BE2C (cell line): ENCODE results near the gene RNF34.

ENCODE experiments used
- DNase-seq: peaks from one replicate; pipeline ENCODE4 v3.0.0-alpha.2; 2020
- H3K27me3 ChIP-seq: fragments of 250-450 bp; sonication (Bioruptor Pico); 2 replicates; pipeline ENCODE4 v1.5.1; 2020; ENCODE audit warnings: mild to moderate bottlenecking
- H3K36me3 ChIP-seq: fragments of 250-450 bp; sonication (Bioruptor Pico); 2 replicates; pipeline ENCODE4 v1.5.1; 2020; ENCODE audit warnings: mild to moderate bottlenecking
- H3K4me1 ChIP-seq: fragments of 250-450 bp; sonication (Bioruptor Pico); 2 replicates; pipeline ENCODE4 v1.5.1; 2020
- H3K4me3 ChIP-seq: 2 replicates; pipeline ENCODE4 v1.5.1; 2011; ENCODE audit warnings: low read depth, low read length
- H3K9me3 ChIP-seq: fragments of 250-450 bp; sonication (Bioruptor Pico); 2 replicates; pipeline ENCODE4 v1.5.1; 2020
- TF ChIP-seq, protein P1 (sequence below): IDR thresholded peaks from 2 replicates; pipeline ENCODE4 v1.5.1; 2012; ENCODE audit warnings: mild to moderate bottlenecking, low read depth, low read length

Gene RNF34

DNA sequence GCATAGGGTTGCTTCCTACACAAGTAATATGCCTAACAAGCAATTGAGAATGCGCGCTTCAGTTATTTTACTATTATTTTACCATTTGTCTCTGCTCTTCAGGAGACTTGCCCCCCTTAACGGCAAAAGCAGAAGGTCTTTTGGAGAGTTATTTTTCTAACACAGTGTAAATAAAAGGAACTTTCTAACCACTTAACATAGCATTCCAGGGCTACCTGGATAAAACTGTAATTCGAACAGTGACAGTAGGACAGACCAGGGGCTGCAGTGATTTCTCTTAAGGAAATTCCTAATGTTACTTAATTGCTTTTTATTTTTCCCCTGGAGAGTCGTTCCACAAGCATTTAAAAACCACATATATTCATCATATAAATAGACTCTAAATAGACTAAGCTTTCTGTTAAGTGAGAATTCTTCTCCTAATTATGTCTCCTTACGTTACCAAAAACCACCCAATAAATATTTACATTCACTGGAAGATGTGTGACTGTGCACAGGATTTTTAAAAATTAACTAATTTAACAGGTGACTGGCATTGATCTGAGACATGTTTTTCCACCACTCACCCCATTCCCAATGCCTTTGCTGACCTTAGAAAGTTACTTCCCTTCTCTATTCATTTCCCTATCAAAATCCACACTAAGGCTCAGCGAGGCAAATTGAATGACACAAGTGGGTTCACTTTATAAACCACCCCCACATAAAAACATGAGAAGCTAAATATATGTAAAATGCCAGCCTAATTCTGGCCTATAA is 72.4 kb downstream of the RNF34 start:
- Histone ChIP-seq H3K27me3 (no peaks in the 10 kb centered on the region), H3K4me3 (no peak overlapping the region), H3K9me3 (no peaks in the 10 kb centered on the region), H3K36me3 (no peaks in the 10 kb centered on the region), H3K4me1 (no peaks in the 10 kb centered on the region)
- no peak for DNase-seq
- TF ChIP-seq, protein P1, sequence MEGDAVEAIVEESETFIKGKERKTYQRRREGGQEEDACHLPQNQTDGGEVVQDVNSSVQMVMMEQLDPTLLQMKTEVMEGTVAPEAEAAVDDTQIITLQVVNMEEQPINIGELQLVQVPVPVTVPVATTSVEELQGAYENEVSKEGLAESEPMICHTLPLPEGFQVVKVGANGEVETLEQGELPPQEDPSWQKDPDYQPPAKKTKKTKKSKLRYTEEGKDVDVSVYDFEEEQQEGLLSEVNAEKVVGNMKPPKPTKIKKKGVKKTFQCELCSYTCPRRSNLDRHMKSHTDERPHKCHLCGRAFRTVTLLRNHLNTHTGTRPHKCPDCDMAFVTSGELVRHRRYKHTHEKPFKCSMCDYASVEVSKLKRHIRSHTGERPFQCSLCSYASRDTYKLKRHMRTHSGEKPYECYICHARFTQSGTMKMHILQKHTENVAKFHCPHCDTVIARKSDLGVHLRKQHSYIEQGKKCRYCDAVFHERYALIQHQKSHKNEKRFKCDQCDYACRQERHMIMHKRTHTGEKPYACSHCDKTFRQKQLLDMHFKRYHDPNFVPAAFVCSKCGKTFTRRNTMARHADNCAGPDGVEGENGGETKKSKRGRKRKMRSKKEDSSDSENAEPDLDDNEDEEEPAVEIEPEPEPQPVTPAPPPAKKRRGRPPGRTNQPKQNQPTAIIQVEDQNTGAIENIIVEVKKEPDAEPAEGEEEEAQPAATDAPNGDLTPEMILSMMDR = no peak
